K562 (cell line): Measurements from ENCODE around the gene MSRB3. TPM values are rescaled to one million over a fixed set of nuclear protein-coding genes. Genes with fewer than 3 reads are reported as not detected.
A peak's percentile ranks its signal among the peaks of the same experiment; 100 is the strongest.

Experiments used
- CCNT2 ChIP-seq: IDR thresholded peaks from 2 replicates; pipeline ENCODE4 v1.6.1; 2011; ENCODE audit warnings: borderline replicate concordance, low read depth, mild to moderate bottlenecking, moderate library complexity, mixed read lengths, low read length; ENCODE audit not compliant: insufficient read length; ENCODE audit errors: extremely low read depth
- COPS2 ChIP-seq: fragments of 450-650 bp; conservative IDR thresholded peaks from 2 replicates; pipeline ENCODE4 v1.6.1; 2016; ENCODE audit warnings: mild to moderate bottlenecking, moderate library complexity
- L3MBTL2 ChIP-seq: fragments of 450-650 bp; IDR thresholded peaks from 2 replicates; pipeline ENCODE4 v1.6.1; 2016; ENCODE audit warnings: mild to moderate bottlenecking, moderate library complexity
- MGA ChIP-seq: fragments of 450-650 bp; IDR thresholded peaks from 2 replicates; pipeline ENCODE4 v1.6.1; 2016; ENCODE audit warnings: mild to moderate bottlenecking, moderate library complexity
- MLX ChIP-seq, 2 experiments: fragments of 450-650 bp in 1 of 2; sonication (generic) in 1 of 2; formaldehyde crosslinking; conservative IDR thresholded peaks; 2 replicates each; pipeline versions ENCODE4 v1.4.0 to v1.8.1; 2020 to 2022; ENCODE audit warnings: mild to moderate bottlenecking in 1 of 2, missing genetic modification reagents in 1 of 2
- MXI1 ChIP-seq: IDR thresholded peaks from 2 replicates; pipeline ENCODE4 v1.6.1; 2011; ENCODE audit warnings: low read depth, mild to moderate bottlenecking, improper control_type of control experiment, low read length
- NFRKB ChIP-seq: fragments of 450-650 bp; IDR thresholded peaks from 2 replicates; pipeline ENCODE4 v1.6.1; 2016; ENCODE audit warnings: low read depth
- NR2F6 ChIP-seq: fragments of 450-650 bp; formaldehyde crosslinking; IDR thresholded peaks from 2 replicates; pipeline ENCODE4 v1.4.0; 2020; ENCODE audit warnings: mild to moderate bottlenecking
- RAD21 ChIP-seq, 2 experiments: fragments of 250-450 bp in 1 of 2; fragments of 450-650 bp in 1 of 2; sonication (Bioruptor Pico) in 1 of 2; formaldehyde crosslinking in 1 of 2; IDR thresholded peaks in 1 of 2; conservative IDR thresholded peaks in 1 of 2; 2 replicates each; pipeline versions ENCODE4 v1.4.0 to v1.8.0; 2020 to 2022; ENCODE audit warnings: mild to moderate bottlenecking in 2 of 2, moderate library complexity in 1 of 2
- USF2 ChIP-seq: sonication (generic); formaldehyde crosslinking; IDR thresholded peaks from 2 replicates; pipeline ENCODE4 v1.5.0; 2020; ENCODE audit warnings: missing genetic modification reagents
- polyA plus RNA-seq, 8 experiments: library from polyadenylated mRNA; depleted of rRNA in 4 of 8; stranded (reverse) in 5 of 8; unstranded in 3 of 8; fragments of >200 nt; fragmentation: Nextera tagmentation in 2 of 8; fragmentation: Illumina TruSeq in 1 of 8; extraction: Ambion mirVana in 2 of 8; extraction: Trizol in 1 of 8; gene quantifications; 2 replicates each; pipeline versions ENCODE4 v1.2.1 to v1.2.3, GENCODE V29; 2011 to 2014; ENCODE audit warnings: inconsistent platforms in 1 of 8, missing spikeins in 1 of 8
- total RNA-seq, 7 experiments: library from RNA; depleted of rRNA in 6 of 7; stranded (reverse); fragments of >200 nt in 6 of 7; fragmentation: Illumina TruSeq in 2 of 7; extraction: Trizol in 2 of 7; gene quantifications; 2 replicates each; pipeline versions ENCODE4 v1.2.1 to v1.2.3, GENCODE V29; 2011 to 2021; ENCODE audit warnings: low replicate concordance in 1 of 7

MSRB3 gene
- total and polyA plus RNA-seq, 9 of the 15 experiments (the other 6 are each of a cell fraction or from before 2014, with no cell fraction given) = 0.04 TPM; not detected in 8

- TF ChIP-seq MGA = peak; percentile 81
- TF ChIP-seq NR2F6 = no peak
- no peak for TF ChIP-seq MXI1
- no peak for TF ChIP-seq COPS2
- TF ChIP-seq RAD21 (CRISPR knock-in tag; conservative IDR thresholded peaks at IDR 0.05 in 1 of 2, IDR thresholded peaks at IDR 0.05 in 1 of 2) = peak in 1 of 2 experiments; percentile 17; a peak in 1 of 4 replicates
- TF ChIP-seq NFRKB = no peak
- no peak for TF ChIP-seq MLX (CRISPR knock-in tag; conservative IDR thresholded peaks at IDR 0.05)
- no peak for TF ChIP-seq CCNT2
- peak; percentile 61 for TF ChIP-seq USF2 (CRISPR knock-in tag)
- TF ChIP-seq L3MBTL2 = peak; percentile 87
These were observed 22.3 kb downstream of the MSRB3 start (continued) for GRCh38 chr12:65300679-65301349.
